ENCODE results near the gene GLRA3.

DNA sequence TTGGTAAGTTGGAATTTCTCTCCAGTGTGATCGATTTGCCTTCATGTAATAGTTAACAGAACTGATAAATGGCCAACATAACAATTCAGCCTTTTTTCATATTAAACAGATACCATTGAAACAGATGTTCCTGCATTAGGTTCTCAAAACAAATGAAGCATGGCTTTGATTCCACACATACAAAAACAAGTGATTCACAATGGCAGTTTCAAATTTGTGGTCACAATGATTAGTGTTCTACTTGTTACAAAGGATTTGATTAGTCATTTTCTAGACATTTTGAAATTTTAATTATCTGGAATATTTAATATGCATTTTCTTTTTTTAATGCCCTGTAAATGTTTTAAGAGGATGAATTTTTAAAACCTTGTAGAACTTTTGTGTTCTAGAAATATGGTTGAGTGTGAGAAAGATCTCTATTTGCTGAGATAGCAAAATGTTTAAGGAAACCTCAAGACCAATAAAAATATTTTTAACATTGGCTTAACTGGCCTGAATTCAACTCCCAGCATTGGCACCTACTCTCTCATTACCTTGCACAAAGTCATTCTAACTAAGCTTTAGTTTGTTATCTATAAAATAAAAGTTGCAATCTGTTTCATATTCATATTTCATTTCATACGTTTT, 18.9 kb upstream of the GLRA3 start:
- no peak for TF ChIP-seq ARNTL (CRISPR knock-in tag; IDR thresholded peaks at IDR 0.05; ENCODE audit: borderline replicate concordance, low read depth)
- no peak for TF ChIP-seq BACH2 (CRISPR knock-in tag; IDR thresholded peaks at IDR 0.05; ENCODE audit: borderline replicate concordance)
- TF ChIP-seq POU6F1 (CRISPR knock-in tag; IDR thresholded peaks at IDR 0.05; ENCODE audit: borderline replicate concordance, low read depth) = no peak
- TF ChIP-seq TOX (CRISPR knock-in tag; IDR thresholded peaks at IDR 0.05; ENCODE audit: borderline replicate concordance) = no peak
- TF ChIP-seq ZFP30 (CRISPR knock-in tag; IDR thresholded peaks at IDR 0.05) = no peak
- no peak for TF ChIP-seq PATZ1 (CRISPR knock-in tag; IDR thresholded peaks at IDR 0.05; ENCODE audit: borderline replicate concordance)
- TF ChIP-seq, protein P1, sequence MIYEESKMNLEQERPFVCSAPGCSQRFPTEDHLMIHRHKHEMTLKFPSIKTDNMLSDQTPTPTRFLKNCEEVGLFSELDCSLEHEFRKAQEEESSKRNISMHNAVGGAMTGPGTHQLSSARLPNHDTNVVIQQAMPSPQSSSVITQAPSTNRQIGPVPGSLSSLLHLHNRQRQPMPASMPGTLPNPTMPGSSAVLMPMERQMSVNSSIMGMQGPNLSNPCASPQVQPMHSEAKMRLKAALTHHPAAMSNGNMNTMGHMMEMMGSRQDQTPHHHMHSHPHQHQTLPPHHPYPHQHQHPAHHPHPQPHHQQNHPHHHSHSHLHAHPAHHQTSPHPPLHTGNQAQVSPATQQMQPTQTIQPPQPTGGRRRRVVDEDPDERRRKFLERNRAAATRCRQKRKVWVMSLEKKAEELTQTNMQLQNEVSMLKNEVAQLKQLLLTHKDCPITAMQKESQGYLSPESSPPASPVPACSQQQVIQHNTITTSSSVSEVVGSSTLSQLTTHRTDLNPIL (CRISPR knock-in tag; IDR thresholded peaks at IDR 0.05; ENCODE audit: low read depth) = no peak
- TF ChIP-seq RARB (CRISPR knock-in tag; IDR thresholded peaks at IDR 0.05) = no peak
- no peak for TF ChIP-seq ESRRG (CRISPR knock-in tag; IDR thresholded peaks at IDR 0.05)
- no peak for TF ChIP-seq GLIS3 (CRISPR knock-in tag; IDR thresholded peaks at IDR 0.05)
- TF ChIP-seq ISL1 (CRISPR knock-in tag; IDR thresholded peaks at IDR 0.05) = no peak

All from SK-N-SH treated with all-trans-retinoic acid at 6 μM for 48 hours (cell line).